GM19452 (cell line): ENCODE measurements around the gene ALDH7A1.
A peak's percentile ranks its signal among the peaks of the same experiment; 100 is the strongest.
"Not testable (repeated sequence)": the region's sequence is repeated elsewhere in the genome, so short reads cannot be mapped to it uniquely, and the experiment has no call there.

Experiments used
- ATAC-seq: cut with Tn5 transposase; IDR thresholded peaks from one replicate; pipeline ENCODE4 v1.9.1; 2021; ENCODE audit not compliant: unreplicated experiment

Gene ALDH7A1

DNA sequence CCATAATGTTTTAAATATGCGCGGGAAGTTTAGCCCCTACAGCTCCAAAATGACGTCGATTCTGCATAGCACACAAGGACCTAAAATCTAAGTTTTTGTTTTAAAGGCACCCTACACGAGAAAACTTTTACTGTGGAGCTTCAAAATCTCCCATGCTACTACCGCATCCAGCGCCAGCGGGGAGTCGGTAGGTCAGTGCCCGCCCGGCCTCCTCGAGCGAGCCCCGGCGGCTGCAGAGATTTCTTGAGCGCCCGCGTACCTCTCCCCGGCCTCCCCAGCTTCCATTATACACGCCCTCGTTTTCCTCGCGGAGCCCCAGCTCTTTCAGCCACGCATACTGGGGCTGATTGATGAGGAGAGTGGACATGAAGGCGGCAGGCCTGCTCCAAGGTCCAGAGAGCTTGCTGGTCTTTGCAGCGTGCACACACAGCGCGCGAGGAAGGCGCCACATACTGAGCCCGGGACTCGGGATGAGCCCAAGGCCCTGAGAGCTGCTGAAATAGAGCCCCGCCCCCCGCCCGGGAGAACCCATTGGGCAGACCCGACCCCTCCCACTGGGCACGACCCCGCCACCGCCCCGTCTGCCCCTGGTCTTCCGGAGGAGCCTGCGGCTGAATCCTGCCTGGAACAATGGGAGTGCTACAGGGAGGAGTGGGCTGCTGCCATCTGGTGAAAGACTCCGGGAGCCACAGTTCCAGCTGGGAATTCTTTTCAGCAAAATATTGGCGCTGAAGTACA is at the start of gene ALDH7A1:
Gene ALDH7A1 (minus strand): TSS at position 472 of the 738 bp plus-strand sequence. CDS start 21 bp downstream, at position 451.
- peak; percentile 87 for ATAC-seq

DNA sequence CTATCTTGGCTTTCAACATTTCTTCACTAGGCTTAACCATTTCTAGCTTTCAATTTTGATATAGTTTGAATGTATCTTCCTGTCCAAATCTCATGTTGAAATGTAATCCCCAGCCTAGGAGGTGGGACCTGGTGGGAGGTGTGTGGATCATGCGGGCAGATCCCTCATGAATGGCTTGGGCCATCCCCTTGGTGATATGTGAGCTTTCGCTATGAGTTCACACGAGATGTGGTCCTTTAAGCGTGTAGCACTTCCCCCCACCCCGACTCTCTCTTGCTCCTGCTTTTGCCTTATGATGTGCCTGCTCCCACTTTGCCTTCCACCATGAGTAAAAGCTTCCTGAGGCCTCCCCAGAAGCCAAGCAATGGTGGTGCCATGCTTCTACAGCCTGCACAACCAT is 46.4 kb upstream of the ALDH7A1 start:
- no peak for ATAC-seq

DNA sequence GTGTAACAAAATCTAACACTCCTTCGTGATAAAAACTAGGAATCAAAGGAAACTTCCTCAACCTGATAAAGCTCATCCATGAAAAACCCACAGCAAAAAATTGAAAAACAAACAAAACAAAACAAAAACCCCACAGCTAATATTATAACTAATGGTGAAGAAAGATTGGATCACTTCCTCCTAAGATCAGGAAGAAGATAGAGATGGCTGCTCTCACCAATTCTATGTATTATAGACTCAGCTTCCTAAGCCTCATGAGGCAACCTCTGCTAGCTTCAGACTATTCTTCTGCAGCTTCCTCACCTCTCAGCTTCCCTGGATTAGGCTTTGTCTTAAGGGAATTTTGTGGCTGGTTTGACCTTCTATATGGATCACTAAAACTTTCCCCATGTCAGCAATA is 45.8 kb upstream of the ALDH7A1 start:
- no peak for ATAC-seq

DNA sequence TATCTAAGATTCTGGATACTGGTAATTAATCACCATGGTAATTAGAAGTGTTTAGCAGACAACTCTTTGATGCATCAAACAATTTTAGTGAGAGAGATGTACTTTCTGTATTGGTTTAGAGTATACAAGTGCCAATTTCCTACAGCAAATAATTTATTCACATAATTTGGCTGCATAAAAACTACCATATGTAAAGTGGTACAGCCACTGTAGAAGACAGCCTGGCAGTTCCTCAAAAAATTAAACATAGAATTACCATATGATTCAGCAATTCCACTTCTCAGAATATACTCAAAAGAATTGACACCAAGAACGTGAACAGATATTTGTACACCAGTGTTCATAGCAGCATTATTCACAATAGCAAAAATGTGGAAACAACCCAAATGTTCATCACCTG is 41.9 kb upstream of the ALDH7A1 start:
- no peak for ATAC-seq

DNA sequence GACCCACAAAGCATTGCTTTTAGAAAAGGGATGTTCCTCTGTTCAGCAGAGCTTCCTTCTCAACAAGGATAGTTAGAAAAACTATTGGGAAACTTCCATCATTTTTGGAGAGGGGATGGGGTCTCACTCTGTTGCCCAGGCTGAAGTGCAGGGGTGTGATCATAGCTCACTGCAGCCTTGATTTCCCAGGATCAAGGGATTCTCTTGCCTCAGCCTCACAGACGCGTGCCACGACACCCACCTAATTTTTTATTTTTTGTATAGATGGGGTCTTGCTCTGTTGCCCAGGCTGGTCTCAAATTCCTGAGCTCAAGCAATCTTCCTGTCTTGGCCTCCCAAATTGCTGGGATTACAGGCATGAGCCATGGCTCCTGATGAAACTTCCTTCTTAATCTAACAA is 40.6 kb upstream of the ALDH7A1 start:
- no peak for ATAC-seq

DNA sequence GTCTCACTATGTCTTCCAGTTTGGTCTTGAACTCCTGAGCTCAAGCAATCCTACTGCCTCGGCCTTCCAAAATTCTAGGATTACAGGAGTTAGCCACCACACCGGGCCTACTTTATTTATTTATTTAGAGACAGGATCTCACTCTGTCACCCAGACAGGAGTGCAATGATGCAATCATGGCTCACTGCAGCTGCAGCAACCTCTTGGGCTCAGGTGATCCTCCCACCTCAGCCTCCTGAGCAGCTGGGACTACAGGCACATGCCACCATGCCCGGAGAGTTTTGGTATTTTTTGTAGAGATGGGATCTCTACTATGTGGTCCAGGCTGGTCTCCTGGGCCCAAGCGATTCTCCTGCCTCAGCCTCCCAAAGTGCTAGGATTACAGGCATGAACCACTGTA is 38.5 kb upstream of the ALDH7A1 start:
- no peak for ATAC-seq

DNA sequence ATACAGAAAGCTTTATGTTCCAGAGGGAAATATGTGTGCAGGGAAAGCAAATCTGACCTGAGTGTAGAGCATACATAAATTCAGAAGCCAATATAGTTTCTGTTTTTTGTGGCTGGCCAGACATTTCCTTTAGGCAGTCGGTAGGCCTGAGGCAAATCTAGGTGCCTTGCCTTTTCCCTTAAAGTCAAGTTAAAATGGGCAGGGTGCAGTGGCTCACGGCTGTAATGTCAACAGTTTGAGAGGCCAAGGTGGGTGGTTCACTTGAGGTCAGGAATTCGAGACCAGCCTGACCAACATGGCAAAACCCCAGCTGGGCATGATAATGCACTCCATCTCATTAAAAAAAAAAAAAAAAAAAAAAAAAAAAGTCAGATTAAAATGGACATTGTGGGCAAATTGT is 36.9 kb upstream of the ALDH7A1 start:
- ATAC-seq: no peak

DNA sequence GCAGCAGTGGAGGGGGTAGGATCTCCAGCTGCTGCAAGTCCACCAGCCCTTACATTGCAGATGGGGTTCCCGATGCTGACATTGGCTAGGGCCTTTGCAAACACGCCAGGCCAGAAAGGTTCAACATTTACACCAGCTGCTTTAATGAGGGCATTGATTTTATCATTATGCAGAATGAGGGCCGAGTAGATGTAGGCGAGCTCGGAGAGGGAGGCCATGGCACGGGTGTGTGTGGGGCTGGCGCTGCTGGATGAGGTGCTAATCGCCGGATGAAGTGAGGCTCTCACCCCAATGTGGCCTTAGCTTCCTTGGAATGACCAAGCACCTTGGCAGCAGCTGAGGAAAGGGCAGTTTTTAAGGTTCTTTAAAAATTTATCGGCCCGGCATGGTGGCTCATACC is 33.1 kb upstream of the ALDH7A1 start:
- no peak for ATAC-seq

DNA sequence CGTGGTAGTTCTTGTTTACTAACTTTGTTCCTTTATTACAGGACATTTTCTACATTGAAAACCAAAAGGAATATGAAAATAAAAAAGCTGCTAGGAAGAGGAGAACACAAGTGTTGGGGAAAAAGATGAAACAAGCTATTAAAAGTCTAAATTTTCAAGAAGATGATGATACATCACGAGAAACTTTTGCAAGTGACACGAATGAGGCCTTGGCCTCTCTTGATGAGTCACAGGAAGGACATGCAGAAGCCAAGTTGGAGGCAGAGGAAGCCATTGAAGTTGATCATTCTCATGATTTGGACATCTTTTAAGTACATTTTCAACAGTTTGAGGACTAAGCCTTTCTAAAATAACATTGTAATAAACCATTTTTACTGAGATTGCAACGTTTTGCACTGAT is 29.5 kb upstream of the ALDH7A1 start:
- no peak for ATAC-seq

DNA sequence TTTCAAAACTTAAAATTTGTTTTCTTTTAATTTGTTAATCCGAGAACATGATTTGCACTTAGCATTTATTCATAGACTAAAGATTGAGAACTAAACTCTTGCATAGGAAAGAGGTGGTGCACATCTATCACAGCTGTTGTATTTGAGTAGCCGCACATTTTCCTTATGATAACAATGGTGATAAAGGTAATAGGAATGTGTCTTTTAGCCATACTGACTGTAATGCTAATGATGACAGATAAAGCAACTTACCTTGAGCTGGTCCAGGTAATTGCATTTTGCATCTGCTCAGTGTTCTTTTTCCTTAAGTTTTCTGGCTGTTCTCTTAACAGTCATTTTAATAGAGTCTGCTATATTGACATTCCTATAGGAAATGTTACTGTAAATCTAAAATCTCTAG is 24.8 kb upstream of the ALDH7A1 start:
- ATAC-seq: no peak

DNA sequence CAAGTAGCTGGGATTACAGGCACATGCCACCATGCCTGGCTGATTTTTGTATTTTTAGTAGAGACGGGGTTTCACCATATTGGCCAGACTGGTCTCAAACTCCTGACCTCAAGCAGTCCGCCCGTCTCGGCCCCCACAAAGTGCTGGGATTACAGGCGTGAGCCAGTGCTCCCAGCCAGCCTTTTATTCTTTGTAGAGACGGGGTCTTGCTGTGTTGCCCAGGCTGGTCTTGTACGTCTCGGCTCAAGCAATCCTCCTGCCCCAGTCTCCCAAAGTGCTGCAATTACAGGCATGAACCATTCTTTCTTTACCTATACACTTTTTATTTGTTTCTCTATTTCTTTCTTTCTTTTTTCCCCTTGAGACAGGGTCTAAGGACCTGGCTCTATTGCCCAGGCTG is 22.6 kb upstream of the ALDH7A1 start:
- not testable (repeated sequence) for ATAC-seq

DNA sequence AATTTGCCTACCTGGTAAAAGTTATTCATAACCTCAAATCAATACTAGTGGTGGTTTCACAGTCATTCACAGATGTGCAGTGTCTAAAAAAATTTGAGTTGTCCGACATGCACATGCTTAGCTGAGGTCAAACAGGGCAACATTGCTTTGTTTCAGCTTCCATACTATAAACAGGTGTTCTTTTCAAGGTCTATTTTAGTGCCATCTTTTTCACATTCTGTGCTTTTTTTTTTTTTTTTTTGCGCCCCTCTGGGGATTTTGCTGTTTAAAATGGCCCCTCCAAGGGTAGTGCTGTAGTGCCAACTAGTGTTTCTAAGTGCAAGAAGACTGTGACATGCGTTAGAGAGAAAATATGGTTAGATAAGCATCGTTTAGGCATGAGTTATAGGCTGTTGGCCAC is 20.3 kb upstream of the ALDH7A1 start:
- peak; percentile 96 for ATAC-seq

DNA sequence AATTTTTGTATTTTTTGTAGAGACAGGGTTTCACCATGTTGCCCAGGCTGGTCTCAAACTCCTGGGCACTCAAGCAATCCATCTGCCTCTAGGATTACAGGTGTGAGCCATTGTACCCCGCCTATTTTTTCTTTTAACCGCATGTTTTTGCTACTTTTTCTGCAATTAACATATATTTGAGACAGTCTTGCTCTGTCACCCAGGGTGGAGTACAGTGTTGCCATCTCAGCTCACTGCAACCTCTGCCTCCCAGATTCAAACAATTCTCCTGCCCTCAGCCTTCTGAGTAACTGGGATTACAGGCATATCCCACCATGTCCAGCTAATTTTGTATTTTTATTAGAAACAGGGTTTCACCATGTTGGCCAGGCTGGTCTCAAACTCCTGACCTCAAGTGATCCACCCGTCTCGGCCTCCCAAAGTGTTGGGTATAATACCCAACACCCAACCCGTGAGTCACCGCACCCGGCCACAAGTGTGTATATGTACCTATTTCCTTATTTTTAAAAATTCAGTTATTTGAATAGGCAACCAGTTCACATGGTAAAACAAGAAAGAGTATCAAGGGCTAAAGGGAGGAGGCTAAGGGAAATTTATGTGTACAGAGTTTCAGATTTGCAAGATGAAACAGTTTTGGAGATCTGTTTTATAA is 19.0 kb upstream of the ALDH7A1 start:
- ATAC-seq: no peak

DNA sequence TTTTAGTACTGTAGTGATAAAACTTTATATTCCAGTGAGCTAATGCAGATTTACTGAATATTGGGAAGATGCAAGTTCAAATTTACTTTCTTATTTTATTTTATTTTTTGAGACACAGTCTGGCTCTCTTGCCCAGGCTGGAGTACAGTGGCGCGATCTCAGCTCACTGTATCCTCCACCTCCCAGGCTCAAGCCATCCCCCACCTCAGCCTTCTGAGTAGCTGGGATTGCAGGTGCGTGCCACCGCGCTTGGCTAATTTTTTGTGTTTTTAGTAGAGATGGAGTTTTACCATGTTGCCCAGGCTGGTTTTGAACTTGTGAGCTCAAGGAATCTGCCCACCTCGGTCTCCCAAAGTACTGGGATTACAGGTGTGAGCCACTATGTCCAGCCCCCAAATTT is 15.6 kb upstream of the ALDH7A1 start:
- ATAC-seq: no peak

DNA sequence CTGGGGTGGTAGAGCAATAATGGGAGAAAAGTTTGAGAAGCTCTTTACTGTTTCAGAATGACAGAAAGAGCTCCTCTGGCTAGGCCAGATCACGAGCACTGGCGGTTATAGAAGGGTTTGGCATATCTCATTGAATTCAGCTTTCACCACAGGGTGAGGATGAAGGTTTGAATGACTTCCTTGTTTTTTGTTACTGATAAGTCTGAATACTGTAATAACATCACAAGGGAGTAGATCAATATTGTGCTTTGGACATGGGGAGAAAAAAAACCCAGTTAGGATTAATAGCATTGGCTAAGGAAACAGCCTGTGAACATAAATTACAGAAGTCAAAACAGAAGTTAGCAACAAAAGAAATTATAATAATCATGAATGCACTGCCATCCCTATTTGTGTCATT is 15.1 kb upstream of the ALDH7A1 start:
- ATAC-seq: no peak

DNA sequence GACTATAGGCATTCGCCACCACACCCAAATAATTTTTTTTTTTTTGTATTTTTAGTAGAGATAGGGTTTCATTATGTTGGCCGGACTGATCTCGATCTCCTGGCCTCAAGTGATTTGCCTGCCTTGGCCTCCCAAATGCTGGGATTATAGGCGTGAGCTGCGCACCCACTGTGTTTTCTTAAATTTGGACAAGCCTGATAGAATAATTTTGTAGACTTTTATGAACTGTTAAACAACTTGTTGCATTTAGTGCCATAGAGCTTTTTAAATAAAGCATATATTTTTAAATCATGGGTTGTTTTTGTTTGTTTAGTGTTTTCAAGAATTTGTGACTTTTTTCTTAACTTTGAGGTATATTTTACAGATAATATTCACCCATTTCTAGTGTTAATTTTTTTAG is 10.5 kb upstream of the ALDH7A1 start:
- no peak for ATAC-seq

DNA sequence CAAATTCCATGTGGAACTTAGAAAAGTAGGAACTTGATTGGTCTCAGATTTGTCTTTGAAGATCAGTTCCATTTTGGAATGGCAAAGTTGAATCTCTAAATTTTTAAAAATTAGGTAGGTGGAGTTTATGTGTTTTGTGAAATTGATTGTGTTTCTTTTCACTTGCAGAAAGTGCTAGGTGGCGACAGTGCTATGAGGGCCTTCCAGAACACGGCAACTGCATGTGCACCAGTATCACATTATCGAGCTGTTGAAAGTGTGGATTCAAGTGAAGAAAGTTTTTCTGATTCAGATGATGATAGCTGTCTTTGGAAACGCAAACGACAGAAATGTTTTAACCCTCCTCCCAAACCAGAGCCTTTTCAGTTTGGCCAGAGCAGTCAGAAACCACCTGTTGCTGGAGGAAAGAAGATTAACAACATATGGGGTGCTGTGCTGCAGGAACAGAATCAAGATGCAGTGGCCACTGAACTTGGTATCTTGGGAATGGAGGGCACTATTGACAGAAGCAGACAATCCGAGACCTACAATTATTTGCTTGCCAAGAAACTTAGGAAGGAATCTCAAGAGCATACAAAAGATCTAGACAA is 8.5 kb upstream of the ALDH7A1 start:
- no peak for ATAC-seq

DNA sequence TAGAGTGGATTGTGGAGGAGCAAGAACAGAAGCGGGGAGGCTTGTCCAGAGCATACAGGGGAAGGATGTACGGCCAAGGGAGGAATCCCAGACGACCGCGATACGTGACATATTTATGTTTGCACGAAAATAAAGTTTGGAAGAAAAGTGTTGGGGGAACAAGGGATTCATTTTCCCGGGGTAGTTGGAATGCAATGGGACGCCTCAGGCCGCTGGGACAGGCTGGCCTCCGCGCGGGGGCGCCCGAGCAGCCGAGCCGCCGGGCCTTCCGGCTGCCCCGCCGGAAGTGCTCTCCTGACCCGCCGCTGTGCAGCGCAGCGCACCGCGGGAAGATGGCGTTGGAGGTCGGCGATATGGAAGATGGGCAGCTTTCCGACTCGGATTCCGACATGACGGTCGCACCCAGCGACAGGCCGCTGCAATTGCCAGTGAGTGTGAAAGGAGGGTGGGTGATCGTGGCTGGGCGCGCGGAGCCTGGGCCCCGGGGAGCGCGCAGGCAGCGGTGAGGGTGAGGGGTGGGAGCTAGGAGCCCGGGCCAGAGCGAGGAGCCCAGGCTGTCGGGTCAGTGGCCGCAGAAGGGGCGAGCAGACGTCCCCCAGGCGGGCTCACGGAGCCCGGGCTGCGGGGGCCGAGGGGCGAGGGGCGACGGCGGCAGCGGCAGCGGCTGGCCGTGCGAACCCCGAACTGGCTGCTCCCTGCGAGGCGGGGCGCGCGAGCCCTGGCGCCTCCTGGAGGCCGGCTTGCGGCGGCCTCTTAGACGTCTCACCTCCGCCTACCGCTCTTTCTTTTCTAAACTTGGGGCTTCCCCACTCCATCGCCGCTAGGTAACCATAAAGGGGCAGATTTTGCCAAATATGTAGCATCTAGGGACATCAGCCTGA is 5.9 kb upstream of the ALDH7A1 start, which contains the start of gene PHAX:
Gene PHAX (plus strand): TSS at position 317 of the 881 bp plus-strand sequence. CDS start 16 bp downstream, at position 333.
- ATAC-seq: peak; percentile 98

DNA sequence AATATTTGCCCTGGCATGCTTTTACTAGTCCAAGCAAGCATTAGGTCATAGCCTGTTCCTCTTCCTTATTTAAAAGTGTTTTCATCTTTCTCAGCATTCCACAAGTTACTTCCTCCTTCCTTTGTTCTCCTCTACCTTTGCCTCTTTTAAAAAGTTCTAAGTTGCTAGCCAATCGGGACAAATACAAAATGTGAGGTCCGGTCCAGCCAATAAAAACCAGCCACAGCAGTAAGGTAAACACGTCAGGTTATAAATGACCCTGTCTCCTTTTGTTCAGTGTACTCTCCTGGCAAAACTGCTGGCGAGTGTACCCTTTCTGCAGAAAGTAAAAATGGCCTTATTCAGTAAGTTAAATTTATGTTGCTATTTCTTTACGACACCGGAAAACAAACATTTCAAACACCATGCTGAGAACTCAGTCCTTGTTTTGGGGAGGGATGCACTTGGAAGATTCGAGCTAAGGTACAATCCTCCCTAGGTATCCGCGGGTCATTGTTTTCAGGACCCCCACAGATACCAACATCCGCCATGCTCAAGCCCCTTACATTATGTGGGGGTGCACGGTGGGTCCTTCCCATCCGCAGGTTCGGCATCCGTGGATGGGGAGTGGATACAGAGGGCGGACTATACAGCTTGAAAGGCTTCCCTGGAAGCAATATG is 5.1 kb upstream of the ALDH7A1 start:
- ATAC-seq: not testable (repeated sequence)

DNA sequence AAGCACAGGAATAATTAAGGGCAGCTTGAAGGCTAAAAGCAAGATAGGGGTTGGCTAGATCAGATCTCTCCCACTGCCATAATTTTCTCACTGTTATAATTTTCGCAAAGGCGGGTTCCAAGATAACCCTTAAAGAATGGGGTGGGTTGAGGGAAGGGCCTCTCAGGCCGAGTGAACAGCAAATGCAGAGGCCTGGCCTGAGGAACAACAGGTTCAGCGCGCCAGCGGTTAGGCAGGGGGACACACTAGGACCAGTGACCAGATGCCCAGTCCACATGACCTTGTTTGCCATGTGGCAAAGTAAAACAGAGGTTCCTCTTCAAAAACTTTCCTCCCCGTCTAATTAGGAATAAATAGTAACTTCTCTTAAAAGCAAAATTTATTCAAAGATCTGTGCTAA is 4.5 kb upstream of the ALDH7A1 start:
- ATAC-seq: no peak

DNA sequence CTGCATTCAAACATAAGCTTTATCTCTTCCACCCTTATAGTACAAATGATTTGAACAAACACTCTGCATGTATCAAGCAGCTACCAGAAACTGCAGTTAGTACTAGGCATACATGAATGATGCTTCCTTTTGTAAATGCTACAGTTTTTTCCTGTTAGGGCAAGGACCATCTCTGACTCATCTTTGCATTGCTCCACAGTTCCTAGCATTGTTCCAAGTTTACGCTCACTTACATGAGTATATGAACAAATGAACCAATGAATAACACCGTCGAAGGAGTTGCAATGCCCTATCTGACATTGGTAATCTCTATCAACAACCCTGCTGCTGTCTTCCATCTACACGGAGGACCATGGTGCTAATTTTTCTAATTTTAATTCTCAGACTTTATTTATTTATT is 2.1 kb upstream of the ALDH7A1 start:
- ATAC-seq: no peak
